Endodermal cell (in vitro differentiated cells): ENCODE measurements around the gene FLOT2. TPM values are rescaled to one million over a fixed set of nuclear protein-coding genes. Genes with fewer than 3 reads are reported as not detected.

Source experiments
- DNase-seq: peaks from one replicate; pipeline ENCODE4 v3.0.0-alpha.2; 2017
- H3K27ac ChIP-seq: 2 replicates; pipeline ENCODE4 v1.5.1; 2013; ENCODE audit warnings: mild to moderate bottlenecking, low read depth, low read length, moderate library complexity
- H3K27me3 ChIP-seq: 2 replicates; pipeline ENCODE4 v1.6.1; 2013; ENCODE audit warnings: mild to moderate bottlenecking, low read length, moderate library complexity; ENCODE audit not compliant: insufficient read depth, control insufficient read depth, poor library complexity, severe bottlenecking
- H3K36me3 ChIP-seq: 2 replicates; pipeline ENCODE4 v1.7.0; 2013; ENCODE audit warnings: mild to moderate bottlenecking, low read length, moderate library complexity; ENCODE audit not compliant: control insufficient read depth, insufficient read depth
- H3K4me1 ChIP-seq: one replicate; pipeline ENCODE4 v1.7.0; 2013; ENCODE audit warnings: low read length; ENCODE audit not compliant: control insufficient read depth, insufficient read depth
- H3K4me3 ChIP-seq: 2 replicates; pipeline ENCODE4 v1.5.1; 2013; ENCODE audit warnings: mild to moderate bottlenecking, low read length, moderate library complexity
- H3K9ac ChIP-seq: 2 replicates; pipeline ENCODE4 v1.6.1; 2013; ENCODE audit warnings: mild to moderate bottlenecking, low read length, moderate library complexity; ENCODE audit not compliant: poor library complexity, severe bottlenecking; ENCODE audit errors: extremely low read depth
- H3K9me3 ChIP-seq: 2 replicates; pipeline ENCODE4 v1.6.1; 2013; ENCODE audit warnings: mild to moderate bottlenecking, low read length, moderate library complexity; ENCODE audit not compliant: control insufficient read depth
- H3K27ac Mint-ChIP-seq: 2 replicates; pipeline ENCODE4 v1.8.0; 2020; ENCODE audit warnings: mixed read lengths
- H3K27me3 Mint-ChIP-seq: 2 replicates; pipeline ENCODE4 v1.8.0; 2021; ENCODE audit warnings: mild to moderate bottlenecking, mixed read lengths; ENCODE audit not compliant: insufficient read depth
- H3K36me3 Mint-ChIP-seq: 2 replicates; pipeline ENCODE4 v1.8.0; 2020; ENCODE audit warnings: low read depth, mixed read lengths
- H3K4me1 Mint-ChIP-seq: 2 replicates; pipeline ENCODE4 v1.8.0; 2020; ENCODE audit warnings: mixed read lengths
- H3K4me3 Mint-ChIP-seq: 2 replicates; pipeline ENCODE4 v1.8.0; 2020; ENCODE audit warnings: mild to moderate bottlenecking, moderate library complexity, mixed read lengths
- H3K9me3 Mint-ChIP-seq: 2 replicates; pipeline ENCODE4 v1.8.0; 2020; ENCODE audit warnings: mild to moderate bottlenecking, mixed read lengths
- WGBS, 2 experiments: methylation state at CpG; one replicate each; pipeline versions ENCODE4 v1.1.5 to v1.1.7; 2013; ENCODE audit warnings: missing lambda C conversion rate in 2 of 2, mixed read lengths in 1 of 2; ENCODE audit not compliant: insufficient coverage in 1 of 2, insufficient read length in 1 of 2; 5-methylcytosine and 5-hydroxymethylcytosine counted together
- total RNA-seq, 2 donors: library from RNA; stranded (reverse); fragmentation: NEBNext Ultra II Directional in 1 of 2; extraction: Animal tissue kit (Norgen Biotek cat#: 25700) in 1 of 2; gene quantifications; 2 replicates in 1 of 2; 3 replicates in 1 of 2; pipeline ENCODE4 v1.2.1, GENCODE V29; 2021
- TF ChIP-seq, protein P1 (sequence below): fragments of 200-600 bp; sonication (generic); conservative IDR thresholded peaks from 2 replicates; pipeline ENCODE4 v1.5.0; 2021; ENCODE audit warnings: antibody characterized with exemption, mild to moderate bottlenecking

Gene FLOT2
- total RNA-seq, 2 donors from 2014 or later = 195 to 215 TPM

DNA sequence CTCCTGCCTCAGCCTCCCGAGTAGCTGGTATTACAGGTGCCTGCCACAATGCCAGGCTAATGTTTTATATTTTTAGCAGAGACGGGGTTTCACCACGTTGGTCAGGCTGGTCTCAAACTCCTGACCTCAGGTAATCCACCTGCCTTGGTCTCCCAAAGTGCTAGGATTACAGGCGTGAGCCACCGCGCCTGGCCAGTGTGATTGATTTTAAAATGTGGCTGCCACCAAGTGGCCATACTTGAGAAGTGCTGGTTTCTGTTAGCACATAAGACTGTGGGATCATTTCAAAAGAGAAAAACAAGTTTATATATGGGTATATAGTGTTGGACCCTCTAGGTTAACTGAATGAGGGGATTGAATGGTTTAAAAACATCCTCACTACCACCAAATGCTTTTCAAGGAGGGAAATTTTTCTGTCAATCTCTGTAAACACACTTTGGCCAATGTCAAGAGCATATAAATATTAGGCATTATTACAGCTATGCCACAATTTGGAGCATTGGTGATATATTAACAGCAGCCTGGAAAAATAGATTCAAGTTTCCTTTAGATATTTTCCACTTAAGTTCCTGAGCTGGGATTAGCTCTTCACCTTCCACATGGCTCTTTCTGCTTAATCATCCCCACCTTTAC, 18.9 kb upstream of the FLOT2 start:
- H3K9me3 Mint-ChIP-seq = no peaks in the 10 kb centered on the region
- H3K27ac Mint-ChIP-seq = peak overlapping the region; percentile 70
- Histone ChIP-seq H3K9ac (no peak overlapping the region), H3K4me1 (no peaks in the 10 kb centered on the region), H3K4me3 (no peak overlapping the region), H3K27me3 (no peaks in the 10 kb centered on the region), H3K36me3 (peaks cover 98% of the 10 kb centered on the region), H3K27ac (no peak overlapping the region), H3K9me3 (no peaks in the 10 kb centered on the region)
- no peak overlapping the region for H3K4me3 Mint-ChIP-seq
- WGBS, 2 experiments = 77% methylated on average over 6 of the region's 6 CpGs; no CpG with 5 or more reads in 1 of the 2 experiments
- no peaks in the 10 kb centered on the region for H3K27me3 Mint-ChIP-seq
- no peaks in the 10 kb centered on the region for H3K4me1 Mint-ChIP-seq
- TF ChIP-seq, protein P1, sequence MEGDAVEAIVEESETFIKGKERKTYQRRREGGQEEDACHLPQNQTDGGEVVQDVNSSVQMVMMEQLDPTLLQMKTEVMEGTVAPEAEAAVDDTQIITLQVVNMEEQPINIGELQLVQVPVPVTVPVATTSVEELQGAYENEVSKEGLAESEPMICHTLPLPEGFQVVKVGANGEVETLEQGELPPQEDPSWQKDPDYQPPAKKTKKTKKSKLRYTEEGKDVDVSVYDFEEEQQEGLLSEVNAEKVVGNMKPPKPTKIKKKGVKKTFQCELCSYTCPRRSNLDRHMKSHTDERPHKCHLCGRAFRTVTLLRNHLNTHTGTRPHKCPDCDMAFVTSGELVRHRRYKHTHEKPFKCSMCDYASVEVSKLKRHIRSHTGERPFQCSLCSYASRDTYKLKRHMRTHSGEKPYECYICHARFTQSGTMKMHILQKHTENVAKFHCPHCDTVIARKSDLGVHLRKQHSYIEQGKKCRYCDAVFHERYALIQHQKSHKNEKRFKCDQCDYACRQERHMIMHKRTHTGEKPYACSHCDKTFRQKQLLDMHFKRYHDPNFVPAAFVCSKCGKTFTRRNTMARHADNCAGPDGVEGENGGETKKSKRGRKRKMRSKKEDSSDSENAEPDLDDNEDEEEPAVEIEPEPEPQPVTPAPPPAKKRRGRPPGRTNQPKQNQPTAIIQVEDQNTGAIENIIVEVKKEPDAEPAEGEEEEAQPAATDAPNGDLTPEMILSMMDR = peak; percentile 82
- peak; percentile 83 for DNase-seq
- H3K36me3 Mint-ChIP-seq = peaks cover 91% of the 10 kb centered on the region

DNA sequence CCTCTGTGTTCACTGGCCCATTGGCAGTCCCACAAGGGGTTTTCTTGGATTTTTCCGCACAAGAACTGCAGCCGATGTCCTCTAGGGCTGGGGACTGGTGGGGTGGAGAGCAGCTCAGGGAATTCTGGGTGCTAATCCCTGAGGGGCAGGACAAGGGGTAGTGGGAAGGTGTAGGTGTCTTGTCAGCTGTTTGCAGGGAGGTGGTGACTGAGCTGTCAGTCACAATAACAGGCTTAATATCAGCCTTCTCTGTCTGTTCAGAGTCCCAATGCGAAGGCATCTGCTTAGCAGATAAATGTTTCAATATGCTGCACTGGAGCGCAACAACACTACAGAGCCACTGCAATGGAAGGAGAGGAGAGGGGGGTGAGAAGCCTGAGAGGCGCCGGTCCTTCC, 15.4 kb upstream of the FLOT2 start:
- Mint-ChIP-seq H3K36me3 (peaks cover 90% of the 10 kb centered on the region), H3K27ac (peak overlapping the region; percentile 64)

DNA sequence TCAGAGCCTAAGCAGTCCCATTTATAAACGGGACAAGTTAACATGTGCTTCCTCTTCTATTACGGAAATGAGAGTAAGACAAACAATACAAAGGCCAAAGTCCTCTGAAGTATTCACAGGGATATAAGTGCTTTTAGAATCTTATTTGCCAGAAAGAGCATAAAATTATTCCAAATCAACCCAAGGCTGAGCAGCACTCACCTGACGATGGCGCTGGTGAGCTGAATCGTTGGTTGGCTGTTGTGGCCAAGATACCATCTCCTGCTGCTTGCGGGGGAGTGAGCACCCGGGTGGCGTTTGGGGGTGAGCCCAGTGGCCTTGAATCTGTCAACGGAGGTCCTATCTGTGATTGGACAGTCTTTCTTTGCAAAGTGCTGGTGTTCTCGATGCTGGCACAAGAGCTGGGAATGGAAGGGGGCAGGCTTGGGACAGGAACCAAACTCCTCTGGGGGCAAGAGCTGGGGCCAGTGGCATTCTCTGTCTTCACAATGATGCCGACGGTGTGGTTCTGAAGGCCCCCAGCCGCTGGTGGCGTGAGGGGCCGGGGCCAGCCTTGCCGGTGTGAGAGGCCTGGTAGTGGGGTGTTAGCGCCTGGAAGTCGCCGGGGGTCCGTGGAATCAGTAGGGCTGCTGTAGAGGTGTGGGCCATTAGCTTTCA, 14.9 kb upstream of the FLOT2 start:
- no peak overlapping the region for H3K27ac ChIP-seq
- Mint-ChIP-seq H3K36me3 (peaks cover 90% of the 10 kb centered on the region), H3K27me3 (no peaks in the 10 kb centered on the region), H3K9me3 (no peaks in the 10 kb centered on the region), H3K4me3 (no peak overlapping the region), H3K4me1 (no peaks in the 10 kb centered on the region), H3K27ac (peak overlapping the region; percentile 64)
- DNase-seq = peak; percentile 74
- no peaks in the 10 kb centered on the region for H3K9me3 ChIP-seq
- H3K4me3 ChIP-seq = no peak overlapping the region
- H3K27me3 ChIP-seq = no peaks in the 10 kb centered on the region
- no peaks in the 10 kb centered on the region for H3K4me1 ChIP-seq
- H3K36me3 ChIP-seq = peaks cover 100% of the 10 kb centered on the region
- TF ChIP-seq, protein P1 = peak; percentile 65
- no peak overlapping the region for H3K9ac ChIP-seq
- WGBS, 2 experiments = 92 to 95% methylated on average over 9 to 20 of the region's 20 CpGs

More for the DNA sequence above, 15.4 kb upstream of the FLOT2 start:
- no peaks in the 10 kb centered on the region for H3K9me3 Mint-ChIP-seq
- TF ChIP-seq, protein P1 = no peak
- peaks cover 100% of the 10 kb centered on the region for H3K36me3 ChIP-seq
- no peak overlapping the region for H3K9ac ChIP-seq
- no peak overlapping the region for H3K4me3 ChIP-seq
- H3K27ac ChIP-seq = no peak overlapping the region
- no peaks in the 10 kb centered on the region for H3K27me3 Mint-ChIP-seq
- no peak overlapping the region for H3K4me3 Mint-ChIP-seq
- H3K4me1 Mint-ChIP-seq = no peaks in the 10 kb centered on the region
- no peaks in the 10 kb centered on the region for H3K4me1 ChIP-seq
- H3K27me3 ChIP-seq = no peaks in the 10 kb centered on the region
- no peak for DNase-seq
- WGBS, 2 experiments = 94 to 98% methylated on average over 6 of the region's 6 CpGs
- no peaks in the 10 kb centered on the region for H3K9me3 ChIP-seq
